Aorta (tissue), 5 donors: ENCODE results near the gene MYO1D. TPM values are rescaled to one million over a fixed set of nuclear protein-coding genes. Genes with fewer than 3 reads are reported as not detected.

Source experiments
- ATAC-seq: fragments of 200-7000 bp; cut with Tn5 transposase; one replicate; pipeline ENCODE4 v1.9.1; 2022; ENCODE audit warnings: moderate library complexity; ENCODE audit not compliant: low FRiP score
- DNase-seq, 2 donors: peaks; one replicate each; pipeline ENCODE4 v3.0.0-alpha.2; 2020
- H3K27ac ChIP-seq, 2 donors: one replicate each; pipeline ENCODE4 v1.5.1; 2013; ENCODE audit warnings: low read length in 2 of 2, mild to moderate bottlenecking in 2 of 2, moderate library complexity in 2 of 2, control low read depth in 1 of 2, inconsistent platforms in 1 of 2, low read depth in 1 of 2
- H3K27me3 ChIP-seq, 2 donors: one replicate each; pipeline ENCODE4 v1.6.1; 2013; ENCODE audit warnings: control low read depth in 1 of 2, low read length in 1 of 2, mild to moderate bottlenecking in 1 of 2, moderate library complexity in 1 of 2; ENCODE audit not compliant: insufficient read depth in 2 of 2, control insufficient read depth in 1 of 2
- H3K36me3 ChIP-seq, 2 donors: one replicate each; pipeline ENCODE4 v1.6.1; 2013; ENCODE audit warnings: control low read depth in 1 of 2, low read length in 1 of 2, mild to moderate bottlenecking in 1 of 2; ENCODE audit not compliant: insufficient read depth in 2 of 2, control insufficient read depth in 1 of 2
- H3K4me1 ChIP-seq, 2 donors: one replicate each; pipeline ENCODE4 v1.6.1; 2013; ENCODE audit warnings: low read length in 2 of 2, control low read depth in 1 of 2, mild to moderate bottlenecking in 1 of 2, moderate library complexity in 1 of 2; ENCODE audit not compliant: insufficient read depth in 2 of 2, control insufficient read depth in 1 of 2
- H3K4me3 ChIP-seq, 2 donors: one replicate each; pipeline ENCODE4 v1.5.1; 2013; ENCODE audit warnings: low read length in 2 of 2, control low read depth in 1 of 2, mild to moderate bottlenecking in 1 of 2
- H3K9me3 ChIP-seq: one replicate; pipeline ENCODE4 v1.6.1; 2013; ENCODE audit warnings: mild to moderate bottlenecking, low read length; ENCODE audit not compliant: control insufficient read depth
- WGBS, 2 donors: extraction: QIAGEN DNeasy Blood & Tissue Kit; methylation state at CpG; one replicate each; pipeline ENCODE4 v1.1.7; 2013; 5-methylcytosine and 5-hydroxymethylcytosine counted together
- intact Hi-C, 2 donors: fragments of 100-400 bp; cut with DNase I; formaldehyde crosslinking; loops; one replicate each; pipeline versions ENCODE4 v1.14.2 to v1.15.0; 2022
- polyA plus RNA-seq, 2 donors: library from polyadenylated mRNA; stranded (reverse); fragments of 200-250 nt; gene quantifications; one replicate each; pipeline ENCODE4 v1.2.3, GENCODE V29; 2013
- total RNA-seq, 2 donors: library from RNA; stranded (reverse); fragmentation: NEBNext Ultra II Directional; extraction: Animal tissue kit (Norgen Biotek cat#: 25700); gene quantifications; one replicate each; pipeline ENCODE4 v1.2.1, GENCODE V29; 2021
- donor health status: healthy with polysubstance abuse.
- donor health status: Bipolar disorder and iron deficiency.
- donor health status: DM: no; HTN: no; CAD: no.
- donor health status: DM: no; HTN: no; CAD: no.
- donor health status: DM: yes; HTN: yes; CAD: no.

MYO1D gene
- total and polyA plus RNA-seq, 4 donors = 62.5 to 358 (median 164) TPM

DNA sequence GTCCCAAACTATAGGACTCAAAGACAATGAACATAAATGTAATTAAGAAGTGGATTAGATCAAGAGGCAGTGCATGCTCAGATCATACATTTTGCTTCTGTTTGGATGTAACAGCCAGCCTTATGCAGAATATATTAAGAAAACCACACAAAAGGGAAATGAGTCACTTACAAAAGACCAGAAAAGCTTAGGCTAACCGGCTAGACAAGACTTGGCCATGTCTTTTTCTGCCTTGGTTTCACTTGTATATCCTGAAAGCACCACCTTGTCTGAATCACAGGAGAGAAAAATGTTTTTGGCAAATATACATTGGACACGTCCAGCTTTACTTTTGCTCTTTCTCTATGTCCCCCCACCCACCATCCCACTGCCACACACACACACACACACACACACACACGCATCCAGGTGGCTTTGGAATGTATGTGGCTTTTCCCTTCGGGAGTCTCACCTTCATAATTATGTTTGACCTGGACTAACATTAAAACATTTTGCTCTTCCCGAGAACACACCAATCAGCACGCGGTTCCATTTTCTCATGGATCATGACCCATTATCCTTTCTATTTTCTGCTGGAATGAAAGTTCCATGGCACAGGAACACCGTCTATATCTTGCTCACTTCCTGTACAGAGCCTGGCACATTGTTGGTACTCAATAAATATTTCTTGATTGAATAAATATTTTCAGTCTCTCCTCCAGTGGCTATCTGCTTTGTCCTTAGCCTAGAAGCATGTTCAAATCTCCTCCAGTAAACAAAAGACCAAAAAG, 325.6 kb downstream of the MYO1D start:
- H3K4me1 ChIP-seq = no peaks in the 10 kb centered on the region
- ATAC-seq (no peak), DNase-seq (no peak)
- no peaks in the 10 kb centered on the region for H3K9me3 ChIP-seq
- 78 to 81% methylated on average over 8 of the region's 8 CpGs for WGBS, 2 donors
- H3K27ac ChIP-seq = no peak overlapping the region
- H3K36me3 ChIP-seq = no peaks in the 10 kb centered on the region
- no peak overlapping the region for H3K4me3 ChIP-seq
- intact Hi-C loops = no loop called here
- H3K27me3 ChIP-seq = no peaks in the 10 kb centered on the region

GRCh38 chr17:32549559-32549958, 327.4 kb downstream of the MYO1D start:
- Histone ChIP-seq H3K27me3 (no peaks in the 10 kb centered on the region), H3K36me3 (no peaks in the 10 kb centered on the region), H3K27ac (no peak overlapping the region), H3K4me1 (no peaks in the 10 kb centered on the region), H3K9me3 (no peaks in the 10 kb centered on the region), H3K4me3 (no peak overlapping the region)
- no peak for ATAC-seq
- no peak for DNase-seq
- WGBS, 2 donors = 87 to 89% methylated on average over 3 of the region's 3 CpGs
- intact Hi-C loops = no loop called here

DNA sequence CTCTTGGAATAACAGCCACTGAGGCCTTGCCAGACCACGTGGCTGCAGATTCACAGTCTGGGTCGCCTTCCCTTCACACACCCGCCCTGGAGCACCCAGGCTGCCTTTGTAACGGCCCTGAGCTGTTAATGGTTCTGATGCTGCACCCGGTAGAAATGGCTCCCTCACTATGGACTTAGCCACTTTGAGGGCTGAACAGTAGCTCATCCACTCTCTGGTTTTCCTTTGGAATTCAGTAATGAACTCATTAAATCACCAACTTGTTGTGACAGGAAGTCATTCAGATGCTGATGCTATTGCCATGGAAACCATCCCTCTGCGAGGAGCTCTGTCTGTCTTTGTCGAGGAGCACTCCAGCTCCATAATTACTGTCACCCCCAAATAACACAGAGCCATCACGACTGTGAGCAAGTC, 330.9 kb downstream of the MYO1D start:
- DNase-seq (no peak), ATAC-seq (no peak)
- Histone ChIP-seq H3K27me3 (no peaks in the 10 kb centered on the region), H3K27ac (no peak overlapping the region), H3K4me1 (no peaks in the 10 kb centered on the region), H3K4me3 (no peak overlapping the region), H3K9me3 (no peaks in the 10 kb centered on the region), H3K36me3 (peaks cover 0 to 3% of the 10 kb centered on the region in 2 donors)
- WGBS, 2 donors = 32 to 42% methylated on average over 8 of the region's 8 CpGs
- intact Hi-C loops = no loop called here

DNA sequence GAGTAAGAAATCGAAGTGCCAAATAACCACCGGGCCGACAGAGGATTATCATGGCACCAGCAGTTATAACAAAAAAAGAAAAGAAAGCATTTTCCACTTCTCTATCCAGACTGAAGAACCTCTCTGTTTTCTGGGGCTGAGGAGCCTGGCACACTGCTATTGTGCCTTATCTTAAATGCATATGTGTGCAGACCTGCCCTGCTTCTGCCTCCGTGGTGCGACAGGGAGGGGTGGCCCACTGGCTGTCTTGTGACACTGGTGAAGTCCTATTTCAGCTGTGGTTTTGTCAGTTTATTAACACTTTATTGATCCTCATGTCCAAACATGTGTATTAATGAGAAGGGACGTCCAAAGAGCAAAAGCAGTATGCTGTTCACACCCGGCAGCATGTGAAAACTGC, 334.7 kb downstream of the MYO1D start:
- H3K36me3 ChIP-seq = peaks cover 0 to 3% of the 10 kb centered on the region in 2 donors
- WGBS, 2 donors = 87 to 90% methylated on average over 7 of the region's 7 CpGs
- intact Hi-C loops = no loop called here
- H3K27ac ChIP-seq = no peak overlapping the region
- DNase-seq (no peak), ATAC-seq (no peak)
- H3K27me3 ChIP-seq = no peaks in the 10 kb centered on the region
- peaks cover under 1 to 3% of the 10 kb centered on the region in 2 donors for H3K4me1 ChIP-seq
- H3K9me3 ChIP-seq = no peaks in the 10 kb centered on the region
- H3K4me3 ChIP-seq = no peak overlapping the region

- 73 to 75% methylated on average over 5 of the region's 5 CpGs for WGBS, 2 donors
- no peak for ATAC-seq
- DNase-seq = no peak
- Histone ChIP-seq H3K4me3 (no peak overlapping the region), H3K9me3 (no peaks in the 10 kb centered on the region), H3K4me1 (peaks cover 1 to 4% of the 10 kb centered on the region in 2 donors), H3K27me3 (no peaks in the 10 kb centered on the region), H3K36me3 (peaks cover 0 to 3% of the 10 kb centered on the region in 2 donors), H3K27ac (no peak overlapping the region)
- intact Hi-C loops = no loop called here
Measured at GRCh38 chr17:32541640-32542039, 335.3 kb downstream of the MYO1D start.

GRCh38 chr17:32536736-32537643, 339.9 kb downstream of the MYO1D start:
- DNase-seq (no peak), ATAC-seq (no peak)
- no peak overlapping the region for H3K4me3 ChIP-seq
- peaks cover 1 to 4% of the 10 kb centered on the region in 2 donors for H3K4me1 ChIP-seq
- intact Hi-C loops = no loop called here
- no peaks in the 10 kb centered on the region for H3K27me3 ChIP-seq
- peaks cover 0 to 3% of the 10 kb centered on the region in 2 donors for H3K36me3 ChIP-seq
- H3K27ac ChIP-seq = no peak overlapping the region
- H3K9me3 ChIP-seq = no peaks in the 10 kb centered on the region
- 47 to 54% methylated on average over 8 of the region's 8 CpGs for WGBS, 2 donors

GRCh38 chr17:32533296-32533695, 343.6 kb downstream of the MYO1D start:
- intact Hi-C loops = no loop called here
- H3K36me3 ChIP-seq = peaks cover 0 to 2% of the 10 kb centered on the region in 2 donors
- 85 to 86% methylated on average over 3 of the region's 3 CpGs for WGBS, 2 donors
- H3K4me1 ChIP-seq = peaks cover 1 to 4% of the 10 kb centered on the region in 2 donors
- H3K9me3 ChIP-seq = no peaks in the 10 kb centered on the region
- H3K27ac ChIP-seq = no peak overlapping the region
- H3K27me3 ChIP-seq = no peaks in the 10 kb centered on the region
- no peak for DNase-seq
- ATAC-seq = no peak
- no peak overlapping the region for H3K4me3 ChIP-seq

DNA sequence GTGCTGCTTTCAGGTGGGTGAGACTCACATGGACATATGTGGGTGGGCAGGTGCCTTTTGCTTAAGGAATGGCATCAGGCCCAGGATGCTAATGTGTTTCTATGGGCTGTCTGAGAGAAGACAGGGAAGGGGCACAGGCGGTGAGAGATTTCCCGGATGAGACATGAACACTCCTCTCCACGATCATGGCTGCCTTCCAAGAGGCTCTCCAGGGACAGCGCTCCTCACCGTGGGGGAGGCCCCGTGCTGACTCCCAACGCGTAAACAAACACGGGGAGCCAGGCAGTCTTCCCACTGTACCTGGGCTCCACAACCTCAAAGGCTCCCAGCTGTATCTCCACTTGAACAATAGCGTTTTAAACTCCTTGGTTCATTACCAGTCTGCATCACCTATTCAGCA, 347.3 kb downstream of the MYO1D start:
- Histone ChIP-seq H3K4me1 (no peaks in the 10 kb centered on the region), H3K9me3 (no peaks in the 10 kb centered on the region), H3K27ac (no peak overlapping the region), H3K27me3 (no peaks in the 10 kb centered on the region), H3K4me3 (no peak overlapping the region), H3K36me3 (peaks cover 0 to 2% of the 10 kb centered on the region in 2 donors)
- intact Hi-C loops = no loop called here
- DNase-seq (no peak), ATAC-seq (no peak)
- WGBS, 2 donors = 66 to 68% methylated on average over 10 of the region's 10 CpGs
